ENCODE data around the gene GALNT17.

Gene GALNT17

DNA sequence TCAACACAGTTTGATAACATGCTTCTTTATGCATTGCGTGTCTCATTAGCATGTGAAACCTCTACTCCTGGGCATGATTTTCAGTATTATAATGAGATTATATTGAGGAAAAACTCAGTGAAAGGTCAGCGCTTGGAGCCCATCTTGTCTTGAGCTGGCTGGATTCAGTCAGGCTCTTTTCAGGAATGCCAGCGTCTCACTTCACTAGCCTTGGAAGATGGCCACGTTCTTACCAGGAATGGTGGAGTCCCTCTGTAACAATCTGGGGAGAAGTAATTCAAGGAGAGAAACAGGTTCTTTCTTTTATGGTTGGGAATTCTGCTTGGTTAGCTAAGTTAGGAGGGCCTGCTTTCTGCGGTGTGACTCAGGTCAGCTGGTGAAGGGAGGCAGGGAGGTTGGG, 241.0 kb downstream of the GALNT17 start:
- no peak for TF ChIP-seq EP300 (IDR thresholded peaks at IDR 0.05; ENCODE audit: borderline replicate concordance)
- TF ChIP-seq, protein P1, sequence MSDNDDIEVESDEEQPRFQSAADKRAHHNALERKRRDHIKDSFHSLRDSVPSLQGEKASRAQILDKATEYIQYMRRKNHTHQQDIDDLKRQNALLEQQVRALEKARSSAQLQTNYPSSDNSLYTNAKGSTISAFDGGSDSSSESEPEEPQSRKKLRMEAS (IDR thresholded peaks at IDR 0.05): no peak
- TF ChIP-seq NFIC (IDR thresholded peaks at IDR 0.05): no peak
- TF ChIP-seq TAF1 (IDR thresholded peaks at IDR 0.05; ENCODE audit: low read depth): no peak
- TF ChIP-seq FOXM1 (IDR thresholded peaks at IDR 0.05; ENCODE audit: borderline replicate concordance, low read depth): no peak
- TF ChIP-seq ZBTB7A (IDR thresholded peaks at IDR 0.05; ENCODE audit: low read depth): no peak
- TF ChIP-seq, protein P2, sequence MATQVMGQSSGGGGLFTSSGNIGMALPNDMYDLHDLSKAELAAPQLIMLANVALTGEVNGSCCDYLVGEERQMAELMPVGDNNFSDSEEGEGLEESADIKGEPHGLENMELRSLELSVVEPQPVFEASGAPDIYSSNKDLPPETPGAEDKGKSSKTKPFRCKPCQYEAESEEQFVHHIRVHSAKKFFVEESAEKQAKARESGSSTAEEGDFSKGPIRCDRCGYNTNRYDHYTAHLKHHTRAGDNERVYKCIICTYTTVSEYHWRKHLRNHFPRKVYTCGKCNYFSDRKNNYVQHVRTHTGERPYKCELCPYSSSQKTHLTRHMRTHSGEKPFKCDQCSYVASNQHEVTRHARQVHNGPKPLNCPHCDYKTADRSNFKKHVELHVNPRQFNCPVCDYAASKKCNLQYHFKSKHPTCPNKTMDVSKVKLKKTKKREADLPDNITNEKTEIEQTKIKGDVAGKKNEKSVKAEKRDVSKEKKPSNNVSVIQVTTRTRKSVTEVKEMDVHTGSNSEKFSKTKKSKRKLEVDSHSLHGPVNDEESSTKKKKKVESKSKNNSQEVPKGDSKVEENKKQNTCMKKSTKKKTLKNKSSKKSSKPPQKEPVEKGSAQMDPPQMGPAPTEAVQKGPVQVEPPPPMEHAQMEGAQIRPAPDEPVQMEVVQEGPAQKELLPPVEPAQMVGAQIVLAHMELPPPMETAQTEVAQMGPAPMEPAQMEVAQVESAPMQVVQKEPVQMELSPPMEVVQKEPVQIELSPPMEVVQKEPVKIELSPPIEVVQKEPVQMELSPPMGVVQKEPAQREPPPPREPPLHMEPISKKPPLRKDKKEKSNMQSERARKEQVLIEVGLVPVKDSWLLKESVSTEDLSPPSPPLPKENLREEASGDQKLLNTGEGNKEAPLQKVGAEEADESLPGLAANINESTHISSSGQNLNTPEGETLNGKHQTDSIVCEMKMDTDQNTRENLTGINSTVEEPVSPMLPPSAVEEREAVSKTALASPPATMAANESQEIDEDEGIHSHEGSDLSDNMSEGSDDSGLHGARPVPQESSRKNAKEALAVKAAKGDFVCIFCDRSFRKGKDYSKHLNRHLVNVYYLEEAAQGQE (IDR thresholded peaks at IDR 0.05; ENCODE audit: low read depth): no peak
- no peak for TF ChIP-seq CEBPB (IDR thresholded peaks at IDR 0.05)
- no peak for TF ChIP-seq TEAD4 (IDR thresholded peaks at IDR 0.05)
- no peak for TF ChIP-seq CREB1 (IDR thresholded peaks at IDR 0.05; ENCODE audit: low read depth)
- TF ChIP-seq EGR1 (IDR thresholded peaks at IDR 0.05): no peak
- no peak for TF ChIP-seq TCF12 (IDR thresholded peaks at IDR 0.05; ENCODE audit: low read depth)
- TF ChIP-seq, protein P3, sequence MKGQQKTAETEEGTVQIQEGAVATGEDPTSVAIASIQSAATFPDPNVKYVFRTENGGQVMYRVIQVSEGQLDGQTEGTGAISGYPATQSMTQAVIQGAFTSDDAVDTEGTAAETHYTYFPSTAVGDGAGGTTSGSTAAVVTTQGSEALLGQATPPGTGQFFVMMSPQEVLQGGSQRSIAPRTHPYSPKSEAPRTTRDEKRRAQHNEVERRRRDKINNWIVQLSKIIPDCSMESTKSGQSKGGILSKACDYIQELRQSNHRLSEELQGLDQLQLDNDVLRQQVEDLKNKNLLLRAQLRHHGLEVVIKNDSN (IDR thresholded peaks at IDR 0.05): no peak
- no peak for TF ChIP-seq RAD21 (IDR thresholded peaks at IDR 0.05; ENCODE audit: low read depth)
- no peak for TF ChIP-seq YY1 (IDR thresholded peaks at IDR 0.05; ENCODE audit: low read depth)

DNA sequence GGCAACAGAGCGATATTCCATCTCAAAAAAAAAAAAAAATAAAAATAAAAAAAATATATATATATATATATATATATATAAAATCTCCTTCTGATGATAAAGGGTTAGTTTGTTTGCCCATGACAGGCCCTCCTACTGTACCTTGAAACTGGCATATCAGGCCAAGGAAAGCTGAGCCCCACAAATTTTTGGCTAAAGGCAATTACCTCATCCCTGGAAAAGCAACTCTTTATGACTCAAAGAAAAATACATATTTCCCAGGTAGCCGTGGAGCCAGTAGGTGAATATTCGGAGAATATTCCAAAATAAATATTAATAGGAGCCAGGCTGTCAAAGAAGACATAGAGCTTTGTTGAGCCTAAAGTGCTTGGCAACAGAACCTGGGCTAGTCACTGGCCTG, 245.1 kb downstream of the GALNT17 start:
- TF ChIP-seq EGR1 (IDR thresholded peaks at IDR 0.05): no peak

DNA sequence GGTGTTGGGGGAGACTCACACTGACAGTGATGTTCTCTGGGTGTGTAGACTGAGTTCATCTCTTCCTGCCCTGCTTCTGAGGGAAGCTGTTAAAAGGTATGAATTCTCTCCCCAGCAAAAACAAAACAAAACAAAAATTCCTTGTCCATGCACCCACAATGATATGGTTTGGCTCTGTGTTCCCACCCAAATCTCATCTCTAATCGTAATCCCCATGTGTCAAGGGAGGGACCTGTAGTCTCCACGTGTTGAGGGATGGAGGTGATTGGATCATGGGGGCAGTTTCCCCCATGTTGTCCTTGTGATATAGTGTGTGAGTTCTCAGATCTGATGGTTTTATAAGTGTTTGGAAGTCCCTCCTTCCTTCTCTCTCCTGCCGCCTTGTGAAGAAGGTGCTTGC, 245.5 kb downstream of the GALNT17 start:
- no peak for TF ChIP-seq CREB1 (IDR thresholded peaks at IDR 0.05; ENCODE audit: low read depth)

DNA sequence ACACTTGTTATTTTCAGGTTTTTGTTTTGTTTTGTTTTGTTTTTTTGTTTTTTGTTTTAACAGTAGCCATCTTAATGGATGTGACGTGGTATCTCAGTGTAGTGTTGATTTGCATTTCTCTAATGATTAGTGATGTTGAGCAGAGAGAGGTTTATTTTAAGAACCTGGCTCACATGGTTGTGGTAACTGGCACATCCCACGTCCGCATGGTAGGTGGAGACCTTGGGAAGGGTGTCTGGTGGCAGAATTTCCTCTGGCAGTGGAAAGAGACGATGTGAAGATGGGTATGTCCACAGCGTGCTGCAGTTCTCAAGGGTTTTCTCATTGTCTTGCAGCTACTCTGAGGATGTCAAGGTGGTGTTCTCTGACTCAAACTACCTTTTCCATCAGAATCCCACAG, 252.2 kb downstream of the GALNT17 start:
- TF ChIP-seq TCF12 (IDR thresholded peaks at IDR 0.05; ENCODE audit: low read depth): no peak
- no peak for TF ChIP-seq CEBPB (IDR thresholded peaks at IDR 0.05)
- no peak for TF ChIP-seq TEAD4 (IDR thresholded peaks at IDR 0.05)
- TF ChIP-seq, protein P3 (IDR thresholded peaks at IDR 0.05): no peak
- TF ChIP-seq EGR1 (IDR thresholded peaks at IDR 0.05): no peak
- TF ChIP-seq YY1 (IDR thresholded peaks at IDR 0.05; ENCODE audit: low read depth): no peak
- no peak for TF ChIP-seq FOXM1 (IDR thresholded peaks at IDR 0.05; ENCODE audit: borderline replicate concordance, low read depth)
- TF ChIP-seq EP300 (IDR thresholded peaks at IDR 0.05; ENCODE audit: borderline replicate concordance): no peak
- no peak for TF ChIP-seq TAF1 (IDR thresholded peaks at IDR 0.05; ENCODE audit: low read depth)
- TF ChIP-seq ZBTB7A (IDR thresholded peaks at IDR 0.05; ENCODE audit: low read depth): no peak
- no peak for TF ChIP-seq CREB1 (IDR thresholded peaks at IDR 0.05; ENCODE audit: low read depth)
- TF ChIP-seq, protein P2 (IDR thresholded peaks at IDR 0.05; ENCODE audit: low read depth): no peak
- TF ChIP-seq, protein P1 (IDR thresholded peaks at IDR 0.05): no peak
- no peak for TF ChIP-seq NFIC (IDR thresholded peaks at IDR 0.05)

DNA sequence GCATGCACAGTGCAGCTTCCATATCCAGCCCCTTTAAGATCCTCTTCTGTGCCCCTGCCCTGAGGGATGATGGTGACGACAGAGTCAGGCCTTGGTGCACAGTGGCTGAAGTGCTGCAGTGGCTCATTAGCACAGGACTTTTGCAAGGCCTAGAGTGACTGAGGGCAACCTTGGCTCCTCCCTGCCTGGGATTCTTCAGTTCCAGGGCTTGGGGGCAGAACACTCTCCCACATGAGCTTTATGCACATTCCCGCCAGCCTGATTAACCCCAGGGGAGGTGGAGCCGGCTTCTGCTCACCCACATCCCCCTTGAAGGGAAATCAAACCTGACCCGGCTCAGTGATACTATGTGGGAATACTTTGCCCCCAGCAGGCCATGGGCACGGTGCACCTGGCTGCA, 253.4 kb downstream of the GALNT17 start:
- TF ChIP-seq, protein P3 (IDR thresholded peaks at IDR 0.05): no peak
- TF ChIP-seq, protein P2 (IDR thresholded peaks at IDR 0.05; ENCODE audit: low read depth): no peak
- TF ChIP-seq EGR1 (IDR thresholded peaks at IDR 0.05): no peak
- TF ChIP-seq ZBTB7A (IDR thresholded peaks at IDR 0.05; ENCODE audit: low read depth): no peak
- TF ChIP-seq EP300 (IDR thresholded peaks at IDR 0.05; ENCODE audit: borderline replicate concordance): no peak
